ENCODE data around the gene SLC9A1.

Gene SLC9A1

GRCh38 chr1:27152004-27152828, 2.7 kb downstream of the SLC9A1 start:
- no peak for FAIRE-seq

GRCh38 chr1:27150641-27151040, 4.3 kb downstream of the SLC9A1 start:
- FAIRE-seq (no peak), DNase-seq (ENCODE audit: extremely low spot score, insufficient read length, low read depth) (no peak)

More at GRCh38 chr1:27152004-27152828, 2.7 kb downstream of the SLC9A1 start:
- no peak for DNase-seq (ENCODE audit: extremely low spot score, insufficient read length, low read depth)

- DNase-seq (ENCODE audit: extremely low spot score, insufficient read length, low read depth) (no peak), FAIRE-seq (no peak)
Measured at GRCh38 chr1:27150183-27150582, 4.7 kb downstream of the SLC9A1 start.

- DNase-seq (ENCODE audit: extremely low spot score, insufficient read length, low read depth): no peak
- FAIRE-seq: no peak
Measured at GRCh38 chr1:27149762-27150113, 5.2 kb downstream of the SLC9A1 start.

GRCh38 chr1:27149084-27149761, 5.7 kb downstream of the SLC9A1 start:
- DNase-seq (ENCODE audit: extremely low spot score, insufficient read length, low read depth): no peak

GRCh38 chr1:27148591-27148990, 6.3 kb downstream of the SLC9A1 start:
- FAIRE-seq: no peak
- DNase-seq (ENCODE audit: extremely low spot score, insufficient read length, low read depth): no peak

More at GRCh38 chr1:27149084-27149761, 5.7 kb downstream of the SLC9A1 start:
- FAIRE-seq: no peak

- FAIRE-seq: peak; percentile 48
- no peak for DNase-seq (ENCODE audit: extremely low spot score, insufficient read length, low read depth)
Measured at GRCh38 chr1:27147842-27148518, 6.9 kb downstream of the SLC9A1 start.

- FAIRE-seq (no peak), DNase-seq (ENCODE audit: extremely low spot score, insufficient read length, low read depth) (no peak)
Measured at GRCh38 chr1:27145934-27146354, 9.0 kb downstream of the SLC9A1 start.

- DNase-seq (ENCODE audit: extremely low spot score, insufficient read length, low read depth) (no peak), FAIRE-seq (no peak)
Measured at GRCh38 chr1:27144920-27145661, 9.8 kb downstream of the SLC9A1 start.

GRCh38 chr1:27144049-27144748, 10.7 kb downstream of the SLC9A1 start:
- DNase-seq (ENCODE audit: extremely low spot score, insufficient read length, low read depth) (no peak), FAIRE-seq (no peak)

- FAIRE-seq (no peak), DNase-seq (ENCODE audit: extremely low spot score, insufficient read length, low read depth) (no peak)
Measured at GRCh38 chr1:27143401-27143800, 11.5 kb downstream of the SLC9A1 start.

- FAIRE-seq (no peak), DNase-seq (ENCODE audit: extremely low spot score, insufficient read length, low read depth) (no peak)
Measured at GRCh38 chr1:27142464-27142863, 12.5 kb downstream of the SLC9A1 start.

- DNase-seq (ENCODE audit: extremely low spot score, insufficient read length, low read depth): no peak
Measured at GRCh38 chr1:27141266-27142003, 13.5 kb downstream of the SLC9A1 start.

GRCh38 chr1:27139980-27140379, 14.9 kb downstream of the SLC9A1 start:
- DNase-seq (ENCODE audit: extremely low spot score, insufficient read length, low read depth) (no peak), FAIRE-seq (no peak)

More at GRCh38 chr1:27141266-27142003, 13.5 kb downstream of the SLC9A1 start:
- FAIRE-seq: no peak

- DNase-seq (ENCODE audit: extremely low spot score, insufficient read length, low read depth): no peak
- FAIRE-seq: no peak
Measured at GRCh38 chr1:27138927-27139326, 16.0 kb downstream of the SLC9A1 start.

GRCh38 chr1:27138368-27138767, 16.6 kb downstream of the SLC9A1 start:
- no peak for FAIRE-seq

GRCh38 chr1:27137544-27138075, 17.3 kb downstream of the SLC9A1 start:
- FAIRE-seq (no peak), DNase-seq (ENCODE audit: extremely low spot score, insufficient read length, low read depth) (no peak)

More at GRCh38 chr1:27138368-27138767, 16.6 kb downstream of the SLC9A1 start:
- DNase-seq (ENCODE audit: extremely low spot score, insufficient read length, low read depth): no peak

- peak; percentile 70 for FAIRE-seq
- DNase-seq (ENCODE audit: extremely low spot score, insufficient read length, low read depth): peak; percentile 47
Measured at GRCh38 chr1:27136998-27137542, 17.9 kb downstream of the SLC9A1 start.

Data from GM18507 (cell line).